ENCODE data around the gene MS4A10. TPM values are rescaled to one million over a fixed set of nuclear protein-coding genes. Genes with fewer than 3 reads are reported as not detected.

MS4A10 gene
- total RNA-seq, 1 experiment from 2014 or later, result not detected

GRCh38 chr11:60780774-60781173 lies 4.4 kb upstream of the MS4A10 start (continued):
- TF ChIP-seq ZNF425 (CRISPR knock-in tag; conservative IDR thresholded peaks at IDR 0.05) (no peak), CDX4 (CRISPR knock-in tag; IDR thresholded peaks at IDR 0.05; ENCODE audit: borderline replicate concordance) (no peak), JAZF1 (CRISPR knock-in tag; IDR thresholded peaks at IDR 0.05) (no peak), STAT6 (CRISPR knock-in tag; conservative IDR thresholded peaks at IDR 0.05; ENCODE audit: low read depth) (no peak), AR (CRISPR knock-in tag; IDR thresholded peaks at IDR 0.05) (no peak), HMGA2 (CRISPR knock-in tag; IDR thresholded peaks at IDR 0.05) (no peak), TEAD4 (CRISPR knock-in tag; IDR thresholded peaks at IDR 0.05) (no peak)

- POLR2A ChIA-PET, result no interaction called here
- no peak overlapping the region for H3K4me3 Mint-ChIP-seq
- H3K9me3 Mint-ChIP-seq, result no peaks in the 10 kb centered on the region; the same call in 1 of the 2 replicates
- TF ChIP-seq FOXK1 (CRISPR knock-in tag; IDR thresholded peaks at IDR 0.05) (no peak), GRHL2 (CRISPR knock-in tag; IDR thresholded peaks at IDR 0.05; ENCODE audit: insufficient replicate concordance, severe bottlenecking) (no peak), TEAD4 (CRISPR knock-in tag; IDR thresholded peaks at IDR 0.05) (no peak), PRRX2 (CRISPR knock-in tag; IDR thresholded peaks at IDR 0.05) (no peak), CREB1 (CRISPR knock-in tag; IDR thresholded peaks at IDR 0.05) (no peak), HMGA2 (CRISPR knock-in tag; IDR thresholded peaks at IDR 0.05) (no peak), USF2 (CRISPR knock-in tag; IDR thresholded peaks at IDR 0.05) (no peak)
- H3K27me3 Mint-ChIP-seq (ENCODE audit: low read depth), result no peaks in the 10 kb centered on the region
- H3K36me3 Mint-ChIP-seq, result no peaks in the 10 kb centered on the region
- H3K27ac Mint-ChIP-seq, result no peak overlapping the region
- CTCF ChIA-PET, result interaction anchor here (1.4 to 1.6 kb wide), 2 partner anchors 18 to 118 kb away, joined by 3 to 4 read pairs; no protein-coding TSS in a partner anchor
- no peaks in the 10 kb centered on the region for H3K4me1 Mint-ChIP-seq
- DNase-seq (ENCODE audit: low spot score), result no peak
- no peak for ATAC-seq
Measured at GRCh38 chr11:60781286-60781980, 3.7 kb upstream of the MS4A10 start.

- ATAC-seq, result no peak
- DNase-seq (ENCODE audit: low spot score), result no peak
- TF ChIP-seq ZSCAN18 (CRISPR knock-in tag; IDR thresholded peaks at IDR 0.05) (no peak), ZBTB21 (CRISPR knock-in tag; IDR thresholded peaks at IDR 0.05; ENCODE audit: borderline replicate concordance) (no peak), RELA (CRISPR knock-in tag; IDR thresholded peaks at IDR 0.05; ENCODE audit: borderline replicate concordance) (no peak), RORB (CRISPR knock-in tag; IDR thresholded peaks at IDR 0.05) (no peak), MAX (CRISPR knock-in tag; IDR thresholded peaks at IDR 0.05) (no peak), TP53 (CRISPR knock-in tag; IDR thresholded peaks at IDR 0.05) (no peak)
- H3K4me1 Mint-ChIP-seq, result no peaks in the 10 kb centered on the region
- ChIA-PET POLR2A (no interaction called here), CTCF (interaction anchor here (1.4 to 1.6 kb wide), 2 partner anchors 19 to 118 kb away, joined by 3 to 4 read pairs; no protein-coding TSS in a partner anchor)
- H3K4me3 Mint-ChIP-seq, result no peak overlapping the region
- no peak overlapping the region for H3K27ac Mint-ChIP-seq
- H3K9me3 Mint-ChIP-seq, result no peaks in the 10 kb centered on the region; the same call in 1 of the 2 replicates
- H3K36me3 Mint-ChIP-seq, result no peaks in the 10 kb centered on the region
- no peaks in the 10 kb centered on the region for H3K27me3 Mint-ChIP-seq (ENCODE audit: low read depth)
Measured at GRCh38 chr11:60781981-60782316, 3.2 kb upstream of the MS4A10 start.

All from WTC11 (cell line).